GM19455 (cell line): Measurements from ENCODE around the gene GRM6.

Experiments used
- ATAC-seq: cut with Tn5 transposase; IDR thresholded peaks from one replicate; pipeline ENCODE4 v1.9.1; 2021; ENCODE audit not compliant: unreplicated experiment

The GRM6 gene

GRCh38 chr5:178994580-178995340 lies at the start of gene GRM6:
Gene GRM6, minus strand, starts transcription at chr5:178995320. Its CDS starts 376 bp downstream, at chr5:178994944.
- ATAC-seq, result no peak

- no peak for ATAC-seq
These were observed 49.6 kb upstream of the GRM6 start for GRCh38 chr5:179044765-179045164.

- ATAC-seq, result no peak
These were observed 38.0 kb upstream of the GRM6 start for GRCh38 chr5:179033004-179033580.

DNA sequence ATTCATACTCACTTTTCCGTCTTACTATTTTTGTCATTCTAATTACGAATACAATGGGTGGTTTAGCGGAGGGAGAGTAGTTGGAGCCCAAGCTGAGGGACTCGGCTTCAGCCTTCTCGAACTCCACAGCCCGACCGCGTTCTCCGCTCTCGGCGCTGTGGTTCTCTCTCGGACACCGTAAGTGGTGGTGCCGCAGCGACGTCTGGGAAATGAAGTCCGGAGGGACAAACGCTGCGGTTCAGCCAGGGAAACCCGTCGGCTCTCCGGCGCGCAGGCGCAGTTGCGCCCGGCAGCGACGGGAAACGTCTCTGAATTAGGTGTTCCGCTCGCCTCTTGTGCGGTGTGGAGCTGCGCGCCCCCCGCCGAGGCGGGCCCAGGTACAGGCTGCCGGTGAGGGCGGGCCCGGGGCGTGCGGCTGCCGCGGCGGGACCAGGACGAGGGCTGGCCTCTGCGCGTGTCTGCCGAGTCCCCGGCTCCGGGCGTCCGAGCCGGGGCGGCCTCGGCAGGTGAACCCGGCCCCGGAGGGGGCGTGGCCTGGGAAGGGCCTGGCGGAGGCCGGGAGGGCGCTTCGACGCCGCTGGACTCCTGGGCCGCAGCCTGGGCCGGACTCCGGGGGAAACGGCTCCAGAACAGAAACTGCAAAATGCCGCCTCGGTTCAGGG lies 28.5 kb upstream of the GRM6 start, which contains the start of gene ZNF879:
Gene ZNF879, plus strand, starts transcription at position 277 of the 662 bp plus-strand sequence. CDS start 1,201 bp downstream, outside the sequence.
- no peak for ATAC-seq

GRCh38 chr5:179008667-179009066 lies 13.5 kb upstream of the GRM6 start:
- ATAC-seq, result no peak

DNA sequence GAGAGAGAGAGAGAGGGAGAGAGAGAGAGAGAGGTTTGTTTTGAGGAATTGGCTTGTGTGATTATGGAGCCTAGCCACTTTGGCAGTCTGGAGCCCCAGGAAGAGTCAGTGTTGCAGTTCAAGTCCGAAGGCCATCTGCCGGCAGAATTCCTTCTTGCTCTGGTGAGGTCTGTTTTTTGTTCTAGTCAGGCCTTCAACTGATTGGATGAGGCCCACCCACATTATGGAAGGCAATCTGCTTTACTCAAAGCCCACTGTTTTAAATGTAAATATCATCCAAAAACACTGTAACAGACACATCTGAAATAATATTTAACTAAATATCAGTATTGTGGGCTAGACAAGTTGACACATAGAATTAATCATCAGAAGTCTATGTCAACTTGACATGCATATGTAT lies 11.4 kb upstream of the GRM6 start:
- no peak for ATAC-seq

- ATAC-seq, result no peak
These were observed 3.3 kb upstream of the GRM6 start for GRCh38 chr5:178998441-178998840.

GRCh38 chr5:178997191-178997590 lies 2.1 kb upstream of the GRM6 start:
- ATAC-seq, result no peak

- no peak for ATAC-seq
These were observed 1.0 kb upstream of the GRM6 start for GRCh38 chr5:178996156-178996555.

DNA sequence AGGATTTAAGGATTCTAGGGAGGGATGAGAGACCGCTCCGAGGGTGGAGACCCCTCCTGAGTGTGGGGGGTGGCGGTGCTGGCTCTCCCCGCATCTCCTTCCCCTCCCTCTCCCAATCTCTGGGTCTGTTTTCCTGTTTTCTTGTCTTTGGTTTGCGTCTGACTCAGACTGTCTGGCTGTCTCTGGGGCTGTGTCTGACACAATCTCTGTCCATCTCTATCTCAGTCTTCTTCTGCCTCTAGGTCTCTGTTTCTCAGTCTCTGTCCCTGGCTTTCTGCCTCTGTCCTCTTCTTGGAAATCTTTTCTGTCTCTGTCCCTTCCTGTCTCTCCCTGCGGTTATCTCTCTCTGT lies 196 bp upstream of the GRM6 start:
- ATAC-seq, result no peak

- ATAC-seq, result no peak
These were observed 1.1 kb downstream of the GRM6 start for GRCh38 chr5:178993955-178994579.

DNA sequence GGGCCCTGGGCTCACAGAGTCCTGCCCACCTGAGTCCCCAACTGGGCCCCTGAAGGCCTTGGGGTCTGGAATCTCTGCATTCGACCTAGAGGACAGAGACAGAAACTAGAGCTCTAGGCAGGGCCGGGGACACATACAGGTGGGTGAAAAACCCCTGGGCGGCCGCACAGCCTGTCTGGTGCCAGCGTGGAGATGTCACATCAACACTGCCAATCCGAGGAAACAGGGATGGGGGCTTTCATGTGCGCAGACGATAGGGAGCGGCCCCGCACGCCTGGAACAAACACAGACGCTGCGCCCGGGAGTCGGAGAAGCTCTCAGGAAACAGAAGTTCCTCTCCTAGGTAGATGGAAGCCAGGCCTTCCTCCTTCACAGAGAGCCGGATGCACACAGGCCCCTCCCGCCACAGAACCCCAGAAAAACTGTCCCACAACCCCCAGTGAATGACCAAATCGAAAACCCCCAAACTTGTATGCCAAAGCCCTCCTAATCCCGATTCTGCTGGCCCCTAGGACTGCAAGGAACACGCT lies 1.8 kb downstream of the GRM6 start:
- no peak for ATAC-seq

GRCh38 chr5:178992291-178992895 lies 2.7 kb downstream of the GRM6 start:
- no peak for ATAC-seq

- ATAC-seq, result no peak
These were observed 3.7 kb downstream of the GRM6 start for GRCh38 chr5:178991190-178992145.

DNA sequence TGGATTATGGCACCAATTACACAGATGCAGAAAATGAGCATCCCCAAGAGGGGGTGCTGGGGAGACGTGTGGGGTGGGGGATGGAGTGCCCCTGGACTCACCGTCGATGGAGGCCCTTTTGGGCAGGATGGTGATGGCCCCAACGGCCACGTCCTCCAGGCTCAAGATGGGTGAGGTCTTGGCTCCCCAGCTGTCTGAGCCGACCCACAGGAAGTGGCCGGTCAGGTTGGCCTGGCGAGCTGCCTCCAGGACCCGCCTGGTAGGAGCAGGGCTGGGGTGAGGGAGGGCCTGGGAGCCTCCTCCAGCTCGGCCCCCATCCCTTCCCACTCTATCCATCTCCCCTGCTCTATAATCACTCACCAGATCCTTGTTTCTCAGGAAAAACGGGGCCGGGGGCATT lies 4.6 kb downstream of the GRM6 start:
- no peak for ATAC-seq

DNA sequence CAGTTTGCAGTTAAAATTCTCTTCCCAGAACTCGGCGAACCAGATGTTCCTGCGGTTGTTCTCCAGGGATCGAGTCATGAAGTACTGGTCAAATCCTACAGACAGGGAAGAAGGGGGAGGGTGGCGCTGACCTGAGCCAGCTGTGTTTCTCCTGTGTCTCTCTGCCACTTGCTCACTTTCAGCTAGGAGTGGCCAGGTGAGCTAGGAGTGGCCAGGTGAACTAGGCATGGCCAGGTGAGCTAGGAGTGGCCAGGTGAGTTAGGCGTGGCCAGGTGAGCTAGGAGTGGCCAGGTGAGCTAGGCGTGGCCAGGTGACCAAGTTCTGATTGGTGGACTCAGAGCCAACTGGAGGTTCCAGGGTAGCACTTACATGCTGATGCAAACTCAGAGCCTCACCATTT lies 5.8 kb downstream of the GRM6 start:
- ATAC-seq, result no peak

DNA sequence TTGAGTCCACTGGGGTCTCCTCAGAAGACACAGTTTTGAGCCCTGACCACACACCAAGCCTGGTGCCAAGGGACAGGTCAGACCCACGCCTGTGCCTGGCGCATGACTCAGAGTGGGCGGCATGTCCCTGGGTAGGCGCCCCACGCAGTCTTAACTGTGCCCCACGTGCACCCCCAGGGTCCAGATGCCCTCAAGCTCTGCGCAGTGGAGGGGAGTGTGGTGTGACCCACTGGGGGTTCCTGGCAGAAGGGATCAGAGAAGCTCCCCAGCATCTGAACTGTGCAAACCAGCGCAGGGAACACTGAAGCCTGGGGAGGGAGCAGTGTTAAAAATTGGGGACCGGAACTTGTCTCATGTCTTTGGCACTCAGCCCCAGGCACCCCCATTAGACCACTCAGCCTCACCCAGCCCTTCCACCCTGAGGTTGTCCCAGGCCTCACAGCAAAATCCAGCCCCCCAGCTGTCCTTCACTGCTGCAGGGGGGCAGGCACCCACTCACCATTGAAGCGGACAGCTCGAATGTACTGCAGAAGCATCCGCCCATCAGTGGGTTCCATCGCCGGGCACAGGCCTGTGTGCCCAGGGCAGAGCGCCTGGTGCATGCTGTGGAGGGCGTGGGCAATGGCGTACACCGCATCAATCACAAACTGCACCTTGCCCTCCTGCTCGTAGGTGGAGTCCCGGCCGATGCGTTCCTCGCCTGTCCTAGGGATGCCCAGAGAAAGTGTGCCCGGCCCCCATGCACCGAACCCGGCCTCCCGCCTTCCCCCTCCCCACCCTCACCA lies 6.5 kb downstream of the GRM6 start:
- no peak for ATAC-seq

- no peak for ATAC-seq
These were observed 8.7 kb downstream of the GRM6 start for GRCh38 chr5:178986326-178986960.
